Fibroblast of the conjunctiva (primary cell): ENCODE data around the gene DPP10.
"Not testable (repeated sequence)": the region's sequence is repeated elsewhere in the genome, so short reads cannot be mapped to it uniquely, and the experiment has no call there.

Source experiments
- DNase-seq: peaks from one replicate; pipeline ENCODE4 v3.0.0-alpha.2; 2010; ENCODE audit warnings: low read depth

DPP10 gene

GRCh38 chr2:114442510-114442909, at the start of gene DPP10:
DPP10 (plus strand) TSS chr2:114442641.
- no peak for DNase-seq

GRCh38 chr2:114400890-114401289, 41.6 kb upstream of the DPP10 start:
- DNase-seq: no peak

GRCh38 chr2:114405247-114406116, 37.0 kb upstream of the DPP10 start:
- no peak for DNase-seq

- DNase-seq: no peak
Measured at GRCh38 chr2:114406347-114406746, 36.1 kb upstream of the DPP10 start.

GRCh38 chr2:114407353-114407752, 35.1 kb upstream of the DPP10 start:
- DNase-seq: not testable (repeated sequence)

- no peak for DNase-seq
Measured at GRCh38 chr2:114421781-114422180, 20.7 kb upstream of the DPP10 start.

- DNase-seq: no peak
Measured at GRCh38 chr2:114424699-114425098, 17.7 kb upstream of the DPP10 start.

- DNase-seq: no peak
Measured at GRCh38 chr2:114426756-114427155, 15.7 kb upstream of the DPP10 start.

- DNase-seq: no peak
Measured at GRCh38 chr2:114436329-114436728, 6.1 kb upstream of the DPP10 start.

GRCh38 chr2:114446571-114446970, 4.1 kb downstream of the DPP10 start:
- DNase-seq: no peak

GRCh38 chr2:114450639-114451038, 8.2 kb downstream of the DPP10 start:
- no peak for DNase-seq

GRCh38 chr2:114456566-114456965, 14.1 kb downstream of the DPP10 start:
- DNase-seq: no peak

GRCh38 chr2:114457956-114458355, 15.5 kb downstream of the DPP10 start:
- DNase-seq: no peak

GRCh38 chr2:114461116-114461515, 18.7 kb downstream of the DPP10 start:
- no peak for DNase-seq

GRCh38 chr2:114464961-114465706, 22.7 kb downstream of the DPP10 start:
- DNase-seq: no peak

GRCh38 chr2:114468343-114468742, 25.9 kb downstream of the DPP10 start:
- DNase-seq: no peak

GRCh38 chr2:114472246-114472645, 29.8 kb downstream of the DPP10 start:
- DNase-seq: no peak

- no peak for DNase-seq
Measured at GRCh38 chr2:114472726-114473125, 30.3 kb downstream of the DPP10 start.

- DNase-seq: no peak
Measured at GRCh38 chr2:114488841-114489530, 46.5 kb downstream of the DPP10 start.

GRCh38 chr2:114495046-114495445, 52.6 kb downstream of the DPP10 start:
- DNase-seq: no peak

- no peak for DNase-seq
Measured at GRCh38 chr2:114496959-114497358, 54.5 kb downstream of the DPP10 start.

GRCh38 chr2:114499101-114499500, 56.7 kb downstream of the DPP10 start:
- no peak for DNase-seq

GRCh38 chr2:114507744-114508143, 65.3 kb downstream of the DPP10 start:
- no peak for DNase-seq
